GM23338 (cell line): ENCODE results near the gene OLAH. TPM values are rescaled to one million over a fixed set of nuclear protein-coding genes. Genes with fewer than 3 reads are reported as not detected.
A peak's percentile ranks its signal among the peaks of the same experiment; 100 is the strongest.

Experiments used
- ATAC-seq: fragments of 200-7000 bp; cut with Tn5 transposase; 3 replicates; pipeline ENCODE4 v1.9.1; 2020
- DNase-seq: peaks from one replicate; pipeline ENCODE4 v3.0.0-alpha.2; 2015; ENCODE audit warnings: low spot score
- H2AFZ ChIP-seq: fragments of 200-600 bp; sonication (generic); 2 replicates; pipeline ENCODE4 v1.8.0; 2016; ENCODE audit warnings: antibody characterized with exemption, mild to moderate bottlenecking, moderate library complexity
- H3F3A ChIP-seq: fragments of 200-600 bp; sonication (generic); replicated peaks from 2 replicates; pipeline ENCODE4 v1.8.0; 2017; ENCODE audit warnings: antibody characterized with exemption, mixed run types, low read depth
- H3K27ac ChIP-seq: fragments of 200-600 bp; sonication (generic); 2 replicates; pipeline ENCODE4 v1.6.1; 2016; ENCODE audit warnings: low read depth
- H3K27me3 ChIP-seq: fragments of 200-600 bp; sonication (generic); 2 replicates; pipeline ENCODE4 v1.8.0; 2016; ENCODE audit warnings: mild to moderate bottlenecking, mixed run types, moderate library complexity; ENCODE audit not compliant: insufficient read depth
- H3K36me3 ChIP-seq: fragments of 200-600 bp; sonication (generic); 2 replicates; pipeline ENCODE4 v1.8.0; 2016; ENCODE audit warnings: mild to moderate bottlenecking; ENCODE audit not compliant: insufficient read depth
- H3K4me1 ChIP-seq: fragments of 200-600 bp; sonication (generic); 2 replicates; pipeline ENCODE4 v1.8.0; 2016; ENCODE audit warnings: mild to moderate bottlenecking, moderate library complexity; ENCODE audit not compliant: insufficient read depth
- H3K4me2 ChIP-seq: fragments of 200-600 bp; sonication (generic); 2 replicates; pipeline ENCODE4 v1.7.1; 2017; ENCODE audit warnings: mixed run types
- H3K4me3 ChIP-seq: fragments of 200-600 bp; sonication (generic); 2 replicates; pipeline ENCODE4 v1.6.1; 2016; ENCODE audit warnings: mixed run types
- H3K79me2 ChIP-seq: fragments of 200-600 bp; sonication (generic); replicated peaks from 2 replicates; pipeline ENCODE4 v1.8.0; 2017; ENCODE audit warnings: mild to moderate bottlenecking; ENCODE audit not compliant: insufficient read depth
- H3K9me2 ChIP-seq: fragments of 200-600 bp; sonication (generic); 2 replicates; pipeline ENCODE4 v1.8.0; 2017; ENCODE audit not compliant: insufficient read depth
- H4K20me1 ChIP-seq: fragments of 200-600 bp; sonication (generic); replicated peaks from 2 replicates; pipeline ENCODE4 v1.8.0; 2017; ENCODE audit warnings: mild to moderate bottlenecking; ENCODE audit not compliant: insufficient read depth
- H3K27ac Mint-ChIP-seq: 2 replicates; pipeline ENCODE4 v1.8.0; 2020; ENCODE audit warnings: inconsistent platforms, mild to moderate bottlenecking, moderate library complexity, mixed read lengths
- H3K27me3 Mint-ChIP-seq: 3 replicates; pipeline ENCODE4 v1.8.0; 2022; ENCODE audit warnings: low read depth, mild to moderate bottlenecking, moderate library complexity, mixed read lengths, inconsistent platforms; ENCODE audit not compliant: insufficient read depth, poor library complexity
- H3K36me3 Mint-ChIP-seq: 3 replicates; pipeline ENCODE4 v1.8.0; 2021; ENCODE audit warnings: low read depth, mild to moderate bottlenecking, inconsistent platforms, moderate library complexity, mixed read lengths
- H3K4me1 Mint-ChIP-seq: 3 replicates; pipeline ENCODE4 v1.8.0; 2020; ENCODE audit warnings: mild to moderate bottlenecking, inconsistent platforms, mixed read lengths
- H3K4me3 Mint-ChIP-seq: 3 replicates; pipeline ENCODE4 v1.8.0; 2021; ENCODE audit warnings: moderate library complexity, mild to moderate bottlenecking, inconsistent platforms, mixed read lengths
- H3K9me3 Mint-ChIP-seq: 3 replicates; pipeline ENCODE4 v1.8.0; 2020; ENCODE audit warnings: moderate library complexity, mild to moderate bottlenecking, inconsistent platforms, mixed read lengths
- CREB1 ChIP-seq: fragments of 250-450 bp; sonication (Bioruptor Pico); IDR thresholded peaks from 2 replicates; pipeline ENCODE4 v1.5.0; 2020; ENCODE audit warnings: low read depth, mild to moderate bottlenecking, moderate library complexity
- CTCF ChIP-seq, 2 experiments: fragments of 200-600 bp in 1 of 2; sonication (generic) in 1 of 2; conservative IDR thresholded peaks; 2 replicates each; pipeline versions ENCODE4 v1.5.1 to v1.6.1; 2016 to 2017; ENCODE audit warnings: antibody characterized with exemption in 2 of 2, low read depth in 2 of 2, mild to moderate bottlenecking in 2 of 2, moderate library complexity in 1 of 2
- ETS1 ChIP-seq: IDR thresholded peaks from 2 replicates; pipeline ENCODE4 v1.6.1; 2016; ENCODE audit warnings: antibody characterized with exemption
- EZH2phosphoT487 ChIP-seq: fragments of 200-600 bp; sonication (generic); IDR thresholded peaks from one replicate; pipeline ENCODE4 v1.8.1; 2018; ENCODE audit warnings: antibody characterized with exemption; ENCODE audit not compliant: unreplicated experiment
- NANOG ChIP-seq: IDR thresholded peaks from 2 replicates; pipeline ENCODE4 v1.6.1; 2016; ENCODE audit warnings: antibody characterized with exemption, borderline replicate concordance
- POLR2AphosphoS5 ChIP-seq: IDR thresholded peaks from 2 replicates; pipeline ENCODE4 v1.6.1; 2016; ENCODE audit warnings: antibody characterized with exemption, low read depth
- REST ChIP-seq: IDR thresholded peaks from one replicate; pipeline ENCODE4 v1.6.1; 2018; ENCODE audit warnings: antibody characterized with exemption; ENCODE audit not compliant: unreplicated experiment
- STAT1 ChIP-seq: IDR thresholded peaks from one replicate; pipeline ENCODE4 v1.6.1; 2016; ENCODE audit warnings: antibody characterized with exemption; ENCODE audit not compliant: unreplicated experiment
- polyA plus RNA-seq: library from polyadenylated mRNA; unstranded; fragments of >200 nt; fragmentation: Nextera tagmentation; extraction: Ambion mirVana; gene quantifications from 2 replicates; pipeline ENCODE4 v1.2.1, GENCODE V29; 2016
- total RNA-seq: library from RNA; depleted of rRNA; stranded (reverse); fragments of >200 nt; shearing (Covaris generic); gene quantifications from 2 replicates; pipeline ENCODE4 v1.2.3, GENCODE V29; 2014

Gene OLAH
- total and polyA plus RNA-seq, 2 experiments from 2014 or later: not detected

GRCh38 chr10:15083674-15084501 is 40.1 kb downstream of the OLAH start:
- no peaks in the 10 kb centered on the region for H3K36me3 Mint-ChIP-seq
- peak overlapping the region; percentile 40; the same call in 1 of the 3 replicates for H3K4me3 Mint-ChIP-seq
- peaks cover 3% of the 10 kb centered on the region for H3K27me3 Mint-ChIP-seq
- H3K27ac Mint-ChIP-seq: peak overlapping the region; percentile 92
- H3K79me2 ChIP-seq: no peaks in the 10 kb centered on the region
- H3K4me3 ChIP-seq: 0 out of 2 replicates have a peak overlapping the region, but pooled peaks have one; percentile 9
- no peak for DNase-seq
- H4K20me1 ChIP-seq: no peaks in the 10 kb centered on the region
- peak overlapping the region; percentile 41 for H3K27ac ChIP-seq
- peaks cover 14% of the 10 kb centered on the region for H3K4me1 Mint-ChIP-seq
- no peaks in the 10 kb centered on the region for H3K9me2 ChIP-seq
- H3F3A ChIP-seq: no peaks in the 10 kb centered on the region
- no peak for ATAC-seq
- no peaks in the 10 kb centered on the region for H3K4me1 ChIP-seq
- H3K27me3 ChIP-seq: no peaks in the 10 kb centered on the region
- H3K4me2 ChIP-seq: peak overlapping the region; percentile 26; the same call in 1 of the 2 replicates
- no peaks in the 10 kb centered on the region for H3K9me3 Mint-ChIP-seq
- TF ChIP-seq CTCF (conservative IDR thresholded peaks at IDR 0.05; ENCODE audit: low read depth in 2 of 2) (no peak), EZH2phosphoT487 (no peak), NANOG (no peak), STAT1 (no peak)
- H2AFZ ChIP-seq: no peak overlapping the region
- H3K36me3 ChIP-seq: no peaks in the 10 kb centered on the region

GRCh38 chr10:15084502-15084922 is 40.8 kb downstream of the OLAH start:
- Mint-ChIP-seq H3K27me3 (peaks cover 3% of the 10 kb centered on the region), H3K27ac (peak overlapping the region; percentile 92), H3K4me3 (peak overlapping the region; percentile 40; the same call in 1 of the 3 replicates), H3K36me3 (no peaks in the 10 kb centered on the region), H3K9me3 (no peaks in the 10 kb centered on the region), H3K4me1 (peaks cover 14% of the 10 kb centered on the region)
- no peak overlapping the region for H3K4me3 ChIP-seq
- H2AFZ ChIP-seq: no peak overlapping the region
- H3F3A ChIP-seq: no peaks in the 10 kb centered on the region
- no peaks in the 10 kb centered on the region for H3K36me3 ChIP-seq
- no peak; a peak in 1 of 4 replicates for TF ChIP-seq CTCF (conservative IDR thresholded peaks at IDR 0.05; ENCODE audit: low read depth in 2 of 2)
- TF ChIP-seq POLR2AphosphoS5: no peak
- TF ChIP-seq ETS1: no peak
- 0 out of 2 replicates have a peak, but pooled peaks have one; percentile 9 for TF ChIP-seq CREB1 (CRISPR knock-in tag)
- no peak for TF ChIP-seq REST
- ATAC-seq: peak; percentile 52
- H3K4me2 ChIP-seq: no peak overlapping the region
- H3K4me1 ChIP-seq: no peaks in the 10 kb centered on the region
- no peaks in the 10 kb centered on the region for H3K9me2 ChIP-seq
- H3K79me2 ChIP-seq: no peaks in the 10 kb centered on the region
- no peak overlapping the region for H3K27ac ChIP-seq
- no peaks in the 10 kb centered on the region for H4K20me1 ChIP-seq
- H3K27me3 ChIP-seq: no peaks in the 10 kb centered on the region
- peak; percentile 92 for DNase-seq
